Mucosa of gallbladder (tissue), 1 donor: Measurements from ENCODE around the gene C7orf33. TPM values are rescaled to one million over a fixed set of nuclear protein-coding genes. Genes with fewer than 3 reads are reported as not detected.
"Not testable (repeated sequence)": the region's sequence is repeated elsewhere in the genome, so short reads cannot be mapped to it uniquely, and the experiment has no call there.

Experiments used
- DNase-seq: peaks from one replicate; pipeline ENCODE4 v3.0.0-alpha.2; 2020; ENCODE audit warnings: low spot score
- total RNA-seq: library from RNA; stranded (reverse); gene quantifications from one replicate; pipeline ENCODE4 v1.2.1, GENCODE V29; 2021
- donor health status: DM: no; HTN: no; CAD: no.

The C7orf33 gene
- total RNA-seq, 1 donor from 2014 or later = not detected

DNA sequence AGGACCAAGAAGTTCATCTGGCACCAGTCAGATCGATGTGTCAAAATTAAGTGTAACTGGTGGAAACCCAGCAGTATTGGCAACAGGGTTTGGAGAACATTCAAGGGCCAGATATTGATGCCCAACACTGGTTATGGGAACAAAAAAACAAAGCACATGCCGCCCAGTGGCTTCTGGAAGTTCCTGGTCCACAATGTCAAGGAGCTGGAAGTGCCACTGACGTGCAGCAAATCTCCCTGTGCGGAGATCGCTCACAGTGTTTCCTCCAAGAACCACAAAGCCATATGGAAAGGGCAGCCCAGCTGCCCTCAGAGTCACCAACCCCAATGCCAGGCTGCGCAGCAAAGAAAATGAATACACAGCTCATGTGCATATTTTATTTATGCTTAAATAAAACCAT, 10.1 kb upstream of the C7orf33 start:
- DNase-seq = no peak

DNA sequence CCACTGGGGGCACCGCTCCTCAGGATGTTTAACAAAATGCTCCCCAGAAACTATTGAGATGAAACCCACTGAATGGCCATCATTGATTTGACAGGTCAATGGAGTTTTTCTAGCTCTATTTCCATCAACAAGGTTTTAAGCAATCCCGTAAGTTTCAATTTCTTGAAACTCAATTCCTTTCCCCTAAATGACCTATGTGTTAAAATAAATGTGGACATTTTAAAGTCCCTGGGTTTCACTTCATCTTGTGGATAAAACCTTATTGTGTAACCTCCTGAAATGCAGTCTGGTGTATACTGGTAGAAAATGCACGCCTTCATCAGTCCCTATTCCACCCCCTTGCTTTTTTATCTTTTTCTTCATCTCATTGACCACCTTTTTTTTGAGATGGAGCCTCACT, 8.9 kb upstream of the C7orf33 start:
- DNase-seq = no peak

DNA sequence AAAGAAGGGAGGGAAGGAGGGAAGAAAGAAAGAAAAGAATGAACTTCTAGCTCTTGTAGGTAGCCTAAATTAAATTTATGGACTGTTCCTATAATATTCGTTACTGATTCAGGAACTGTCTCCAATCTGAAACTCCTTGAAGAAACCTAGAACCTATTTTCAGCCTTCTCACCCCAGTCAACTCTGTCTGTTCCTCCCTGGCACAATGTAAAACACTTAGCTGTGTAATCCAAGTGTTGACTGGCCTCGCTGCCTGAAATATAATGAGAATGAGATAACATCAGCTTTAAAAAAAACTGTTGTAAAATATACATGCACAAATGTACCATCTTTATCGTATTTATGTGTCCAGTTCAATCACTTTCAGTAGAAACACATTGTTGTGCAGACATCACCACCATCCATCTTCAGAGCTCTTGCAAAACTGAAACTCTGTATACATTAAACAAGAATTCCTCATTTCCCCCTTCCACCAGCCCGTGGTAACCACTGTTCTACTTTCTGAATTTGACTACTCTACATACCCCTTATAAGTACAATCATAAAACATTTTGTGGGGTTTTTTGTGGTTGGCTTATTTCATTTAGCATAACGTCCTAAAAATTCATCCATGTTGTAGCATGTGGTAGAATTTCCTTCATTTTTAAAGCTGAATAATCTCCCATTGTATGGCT, 6.3 kb upstream of the C7orf33 start:
- DNase-seq = no peak

DNA sequence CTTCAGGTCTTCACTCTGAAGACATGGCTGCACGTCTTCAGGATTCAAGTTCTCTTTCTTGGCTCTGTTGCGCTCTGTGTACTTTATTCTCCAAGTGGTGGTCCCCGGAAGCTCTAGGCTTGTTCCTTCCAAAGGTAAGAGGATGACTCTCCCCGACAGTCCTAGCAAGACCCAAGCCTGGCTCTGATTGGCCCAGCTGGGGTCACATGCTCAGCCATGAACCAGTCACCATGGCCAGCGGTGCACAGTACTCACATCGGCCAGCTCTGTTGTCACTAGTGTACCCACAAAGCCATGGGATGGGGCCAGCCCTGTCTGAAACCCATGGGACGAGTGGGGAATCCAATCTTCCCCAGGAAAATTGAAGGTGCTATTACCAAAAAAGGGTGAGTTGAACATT, 5.2 kb upstream of the C7orf33 start:
- no peak for DNase-seq

DNA sequence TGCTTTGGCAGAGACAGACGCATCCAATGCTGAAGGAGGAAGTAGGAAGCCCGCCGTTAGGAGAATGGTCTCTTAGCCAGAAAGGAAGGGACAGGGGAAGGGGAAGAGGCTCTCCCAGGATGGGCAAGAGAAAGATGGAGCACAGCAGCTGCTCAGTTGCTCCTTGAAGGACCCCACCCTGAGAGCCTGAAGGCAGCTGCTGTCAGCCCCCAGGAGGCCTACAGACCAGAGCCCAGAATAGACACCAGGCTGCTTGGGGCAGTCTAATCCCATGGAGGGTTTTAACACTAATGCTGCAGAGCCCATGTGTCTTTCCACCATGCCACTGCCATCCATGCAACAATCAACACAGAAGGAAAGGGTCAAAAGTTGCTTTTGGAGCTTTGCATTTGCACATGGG, 3.5 kb upstream of the C7orf33 start:
- DNase-seq = no peak

DNA sequence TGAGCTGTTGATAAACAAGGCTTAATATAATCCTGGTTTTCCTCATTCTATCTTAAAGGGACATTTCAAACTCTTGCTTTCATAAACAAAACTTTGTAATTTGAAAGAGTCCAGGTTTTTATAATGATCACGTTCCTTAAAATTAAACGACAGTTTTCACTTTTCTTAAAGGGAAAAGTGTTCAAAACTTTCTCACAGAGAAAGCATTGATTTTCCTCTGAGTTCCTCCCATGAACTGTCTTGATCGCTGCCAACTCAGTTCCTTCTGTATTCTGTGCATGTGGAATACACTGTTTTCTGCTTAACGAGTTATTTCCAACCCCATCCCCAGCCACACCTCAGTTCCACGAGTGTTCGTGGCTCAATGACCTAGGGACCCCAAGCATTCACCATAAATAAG, 2.4 kb upstream of the C7orf33 start:
- no peak for DNase-seq

DNA sequence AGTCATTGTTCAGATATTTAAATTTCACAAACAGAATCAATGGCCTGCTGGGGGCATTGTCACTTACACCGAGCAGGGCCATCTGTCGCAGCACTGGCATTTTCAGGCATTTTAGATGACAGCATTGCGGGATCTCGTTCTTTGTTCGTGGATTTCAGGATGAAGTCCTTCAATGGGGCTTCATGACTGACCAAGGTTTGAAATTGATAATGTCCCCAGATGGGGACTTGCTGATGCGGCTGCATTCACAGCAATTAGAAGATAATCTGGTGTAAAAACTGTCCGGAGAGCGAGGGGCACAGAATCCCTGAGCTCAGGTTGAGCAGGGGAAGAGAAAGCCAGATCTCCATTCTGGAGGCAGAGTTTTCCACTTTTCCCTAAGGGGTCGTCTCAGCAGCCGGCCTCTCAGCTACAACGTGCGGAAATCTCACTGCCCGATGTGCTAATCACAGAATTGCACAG, 1.9 kb upstream of the C7orf33 start:
- DNase-seq = no peak

DNA sequence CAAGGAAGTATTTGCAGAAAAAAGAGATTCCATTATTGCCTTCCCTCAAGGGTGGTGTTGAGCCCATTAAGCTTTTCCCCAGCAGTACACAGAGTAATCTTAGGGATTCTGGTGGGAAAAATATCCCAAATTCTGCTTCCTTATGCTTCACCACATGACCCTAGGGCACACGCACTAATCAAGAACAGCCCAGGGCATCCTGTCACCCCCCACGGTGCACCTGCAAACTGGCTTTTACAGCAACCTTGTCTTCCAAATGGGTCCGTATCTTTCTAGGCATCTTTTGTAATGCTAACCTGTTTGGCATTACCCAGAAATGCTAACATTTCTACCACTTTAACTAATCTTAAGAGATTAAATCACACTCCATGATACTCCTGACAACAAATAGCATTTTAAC, 926 bp upstream of the C7orf33 start:
- DNase-seq = no peak

DNA sequence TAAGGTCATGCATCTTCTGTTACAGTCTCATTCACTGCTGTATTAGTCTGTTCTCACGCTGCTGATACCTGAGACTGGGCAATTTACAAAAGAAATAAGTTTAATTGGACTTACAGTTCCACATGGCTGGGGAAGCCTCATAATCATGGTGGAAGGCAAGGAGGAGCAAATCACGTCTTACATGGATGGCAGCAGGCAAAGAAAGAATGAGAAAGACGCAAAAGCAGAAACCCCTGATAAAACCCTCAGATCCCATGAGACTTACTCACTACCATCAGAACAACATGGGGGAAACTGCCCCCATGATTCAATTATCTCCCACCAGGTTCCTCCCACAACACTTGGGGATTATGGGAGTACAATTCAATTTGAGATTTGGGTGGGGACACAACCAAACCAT, 5.8 kb downstream of the C7orf33 start:
- DNase-seq = not testable (repeated sequence)

DNA sequence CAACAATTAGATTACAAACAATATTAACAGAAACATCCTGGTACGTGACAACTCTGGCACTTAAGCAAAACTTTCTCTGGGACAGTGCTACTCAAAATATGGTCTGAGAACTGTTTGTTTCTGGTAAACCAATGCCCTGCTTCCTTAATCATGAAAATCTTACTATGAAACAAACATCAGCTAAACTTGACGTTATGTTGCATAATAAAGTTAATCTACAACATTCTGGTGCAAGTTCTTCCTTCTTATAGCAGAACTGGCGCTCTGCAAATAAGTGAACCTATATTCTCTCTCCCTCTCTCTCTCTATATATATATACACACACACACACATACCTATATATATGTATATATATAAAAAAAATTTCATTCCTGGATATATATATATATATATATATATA, 7.8 kb downstream of the C7orf33 start:
- DNase-seq = no peak

DNA sequence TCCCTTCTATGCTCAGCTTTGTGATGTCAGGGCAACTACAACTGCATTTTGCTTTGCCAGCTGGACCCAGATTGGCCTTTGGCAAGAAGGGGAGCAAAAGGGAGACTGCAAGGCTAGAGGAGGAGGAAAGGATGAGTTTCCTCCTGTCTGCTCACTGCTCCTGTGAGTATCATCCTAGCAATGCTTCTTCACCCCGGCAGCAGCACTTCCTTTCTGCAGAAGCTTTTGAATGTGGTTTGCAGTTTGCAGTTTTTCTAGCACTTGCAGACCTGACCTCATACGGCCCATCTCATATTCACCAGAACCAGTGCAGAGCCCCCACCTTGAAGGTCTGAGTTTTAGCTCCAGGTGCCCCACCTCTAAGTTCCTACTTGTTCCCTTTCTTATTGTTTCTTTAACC, 14.8 kb downstream of the C7orf33 start:
- DNase-seq = no peak

DNA sequence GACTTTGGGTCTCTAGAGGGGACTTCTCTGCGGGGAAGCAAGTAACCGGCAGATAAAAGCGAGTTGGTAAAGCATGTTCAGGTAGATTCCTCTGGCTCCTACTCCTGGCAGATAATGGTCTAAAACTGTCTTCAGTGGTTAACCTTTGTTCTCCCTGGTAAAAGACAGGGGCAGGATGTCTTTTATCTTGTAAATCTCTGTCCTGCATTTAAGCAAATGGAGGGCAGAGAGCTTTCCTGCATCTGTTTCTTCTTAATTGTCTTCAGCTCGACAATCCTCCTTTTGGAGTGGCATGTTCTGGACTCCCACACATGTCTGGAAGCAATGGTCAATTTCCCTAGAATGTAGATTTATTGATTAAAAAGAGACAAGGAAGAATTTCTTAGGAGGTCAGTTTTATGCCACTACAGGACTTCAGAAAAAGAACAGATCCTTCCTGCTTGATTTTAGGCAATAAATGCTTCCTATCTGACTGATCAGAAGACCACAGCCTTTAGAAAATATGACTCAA, 16.6 kb downstream of the C7orf33 start:
- DNase-seq = no peak

DNA sequence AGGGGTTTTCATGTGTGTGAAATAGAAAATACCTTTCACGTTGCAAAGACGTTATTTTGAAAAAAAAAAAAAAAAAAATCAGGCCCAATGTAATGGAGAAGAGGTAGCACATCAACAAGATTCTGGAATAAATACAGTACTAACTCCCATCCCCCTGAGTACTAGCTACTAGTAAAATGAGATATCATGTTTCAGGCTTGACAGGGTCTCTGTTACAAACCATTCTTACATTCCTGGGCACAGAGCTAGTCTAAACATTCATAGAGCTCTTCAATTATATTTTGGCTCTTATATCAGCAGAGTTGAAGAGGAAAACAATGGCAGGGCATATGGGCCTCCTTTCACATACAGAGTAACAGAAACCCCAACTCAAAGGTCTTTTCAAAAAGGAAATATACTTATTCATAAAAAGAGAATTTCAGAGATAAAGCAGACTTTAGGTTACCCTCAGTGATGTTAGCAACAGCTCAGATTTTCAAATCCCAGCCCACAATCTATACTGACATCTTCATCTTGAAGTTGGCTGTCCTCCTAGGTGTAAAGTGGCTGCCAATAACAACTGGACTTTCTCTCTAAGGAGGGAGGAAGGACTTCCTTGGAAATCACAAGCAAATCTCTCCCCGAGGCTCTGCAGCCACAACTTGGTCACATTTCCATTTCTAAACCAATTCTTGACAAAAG, 18.6 kb downstream of the C7orf33 start:
- DNase-seq = no peak

DNA sequence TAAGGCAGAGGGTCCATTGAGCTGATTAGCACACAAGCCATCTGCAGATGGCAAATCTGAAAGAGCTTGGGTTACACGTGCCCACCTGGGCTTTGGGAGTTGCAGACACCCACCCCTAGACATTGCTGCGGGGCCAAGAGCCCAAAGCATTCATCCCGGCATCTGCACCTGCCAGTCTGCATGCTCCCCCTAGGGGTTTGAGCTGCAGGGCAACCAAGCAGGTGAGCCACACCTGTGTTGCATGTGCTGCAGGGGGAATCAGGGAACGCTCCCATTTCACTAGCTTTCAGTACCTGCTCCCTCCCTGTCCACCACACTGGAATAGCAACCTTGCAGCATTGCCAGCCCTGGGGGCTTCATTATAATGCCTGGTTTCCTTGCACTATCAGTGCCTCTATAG, 21.1 kb downstream of the C7orf33 start:
- DNase-seq = no peak

DNA sequence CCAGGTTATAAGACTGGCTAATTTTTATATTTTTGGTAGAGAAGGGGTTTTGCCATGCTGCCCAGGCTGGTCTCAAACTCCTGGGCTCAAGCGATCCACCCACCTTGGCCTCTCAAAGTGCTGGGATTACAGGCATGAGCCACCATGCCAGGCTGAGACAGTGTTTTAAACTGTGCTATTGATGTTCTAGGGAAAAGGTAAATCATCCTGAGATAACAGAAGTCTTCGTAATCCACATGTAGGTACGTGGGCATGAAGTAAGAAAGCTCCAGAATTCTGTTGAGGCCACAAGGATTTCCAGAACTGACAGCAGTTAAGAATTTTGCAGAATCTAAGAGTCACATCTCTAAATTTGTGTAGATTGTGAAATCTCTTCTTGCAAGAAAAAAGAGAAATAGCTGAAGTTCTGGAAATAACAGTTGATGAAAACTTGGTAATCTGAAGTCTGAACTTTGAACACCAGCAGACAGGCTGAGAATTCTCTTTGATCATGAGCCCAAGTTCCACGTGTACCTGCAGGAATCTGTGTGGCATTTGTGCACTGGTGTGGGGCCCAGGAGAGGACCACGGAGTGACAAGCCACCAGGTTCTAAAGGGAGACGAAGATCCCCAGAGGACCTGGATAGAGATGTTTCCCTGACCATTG, 24.6 kb downstream of the C7orf33 start:
- DNase-seq = no peak

DNA sequence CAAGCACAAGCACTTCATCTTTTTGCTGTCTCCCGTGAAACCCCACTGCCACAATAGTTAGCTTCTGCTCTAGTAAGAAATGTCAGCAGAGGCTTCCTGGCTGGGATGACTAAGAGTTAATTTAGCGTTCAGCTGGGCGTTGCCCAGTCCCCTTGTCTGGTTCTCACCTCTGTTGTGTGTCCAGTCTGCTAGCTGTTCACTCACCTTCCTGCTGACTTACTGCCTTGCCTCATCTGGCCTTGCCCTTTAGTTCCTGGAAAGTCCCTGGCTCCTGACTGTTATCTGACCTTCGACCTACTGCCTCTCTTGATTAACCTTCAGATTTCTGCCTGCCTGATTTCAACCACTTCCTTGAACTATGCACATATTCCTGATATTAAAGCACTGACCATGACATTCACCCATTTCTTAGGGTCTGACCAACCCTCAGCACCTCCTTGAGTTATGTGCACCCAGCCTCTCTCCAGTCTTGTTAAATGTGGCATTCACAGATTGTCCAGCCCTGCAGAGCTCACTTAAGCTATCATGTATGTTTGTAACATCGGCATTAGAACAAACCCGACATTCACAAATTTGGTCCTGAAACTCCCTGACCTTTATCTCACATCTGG, 30.3 kb downstream of the C7orf33 start:
- no peak for DNase-seq

DNA sequence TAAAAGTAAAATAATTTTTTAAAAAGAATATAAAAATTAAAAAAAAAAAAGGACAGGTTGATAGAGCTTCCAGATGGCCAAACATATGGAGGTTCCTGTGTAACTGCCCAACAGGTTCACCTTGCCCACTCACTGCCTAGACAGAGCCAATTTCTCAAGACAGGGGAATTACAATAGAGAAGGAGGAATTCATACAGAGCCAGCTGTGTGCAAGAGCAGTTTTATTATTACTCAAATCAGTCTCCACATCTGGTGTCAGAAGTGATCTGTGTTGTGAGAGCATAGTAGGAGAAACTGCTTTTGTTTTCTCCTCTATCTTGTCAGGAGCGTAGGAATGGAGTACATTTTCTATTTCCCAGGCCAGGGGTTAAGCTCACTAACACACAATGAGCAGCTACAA, 31.0 kb downstream of the C7orf33 start:
- no peak for DNase-seq

DNA sequence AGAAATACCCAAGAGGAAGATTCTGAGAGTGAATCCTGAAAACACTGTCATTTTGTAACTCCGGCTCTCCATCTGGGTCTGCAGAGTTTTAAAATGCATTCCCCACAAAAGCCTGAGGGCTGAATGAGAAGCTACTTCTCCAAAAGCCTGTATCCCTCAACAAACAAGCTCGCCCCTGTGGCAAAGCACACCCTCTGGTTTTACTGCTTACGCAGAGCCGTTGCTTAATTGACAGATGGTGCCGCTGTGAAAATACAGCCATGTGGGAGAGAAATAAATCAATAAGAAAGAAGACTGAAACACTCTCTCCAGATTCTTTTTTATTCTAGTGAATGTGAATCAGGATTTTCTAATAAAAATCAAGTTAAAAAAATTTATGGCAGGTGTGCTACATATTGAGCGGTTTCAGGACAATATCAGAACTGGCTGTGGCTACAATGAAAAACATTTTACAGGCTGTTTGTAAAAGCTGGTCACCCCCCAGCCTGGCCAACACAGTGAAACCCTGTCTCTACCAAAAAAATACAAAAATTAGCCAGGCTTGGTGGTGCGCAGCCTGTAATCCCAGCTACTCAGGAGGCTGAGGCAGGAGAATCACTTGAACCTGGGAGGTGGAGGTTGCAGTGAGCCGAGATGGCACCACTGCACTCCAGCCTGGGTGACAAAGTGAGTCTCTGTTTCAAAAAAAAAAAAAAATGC, 32.5 kb downstream of the C7orf33 start:
- DNase-seq = no peak

DNA sequence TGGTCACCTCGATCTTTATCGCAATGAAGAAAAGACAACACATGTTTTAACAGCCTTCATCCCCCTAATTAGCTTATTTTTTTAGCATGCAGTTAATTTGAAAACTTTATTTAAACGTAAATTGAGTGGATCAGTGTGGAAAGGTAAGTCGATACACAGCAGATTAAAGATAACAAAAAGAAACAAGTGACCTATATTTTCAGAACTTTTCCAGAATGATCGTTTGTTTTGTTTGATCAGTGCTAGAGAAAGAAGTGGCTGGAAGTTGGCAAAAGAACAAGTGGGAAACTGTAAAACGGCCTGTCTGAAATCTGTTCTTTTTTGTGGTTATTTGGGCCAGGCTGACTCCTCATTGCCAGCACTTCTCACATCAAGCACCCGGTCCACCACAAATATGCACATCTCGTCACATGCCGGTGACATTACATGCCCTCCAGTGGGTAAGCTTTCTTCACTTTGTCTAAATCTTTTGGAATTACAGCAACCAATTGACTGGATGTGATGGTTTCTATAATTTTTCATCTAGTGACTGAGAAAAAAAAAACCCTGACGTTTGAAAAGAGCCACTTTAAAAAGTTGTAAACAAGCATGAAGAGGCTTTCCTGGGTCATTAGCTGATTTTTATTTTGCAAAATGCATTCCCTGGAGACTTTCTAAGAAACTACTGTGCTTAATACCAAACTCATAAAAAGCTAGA, 33.2 kb downstream of the C7orf33 start:
- DNase-seq = no peak

DNA sequence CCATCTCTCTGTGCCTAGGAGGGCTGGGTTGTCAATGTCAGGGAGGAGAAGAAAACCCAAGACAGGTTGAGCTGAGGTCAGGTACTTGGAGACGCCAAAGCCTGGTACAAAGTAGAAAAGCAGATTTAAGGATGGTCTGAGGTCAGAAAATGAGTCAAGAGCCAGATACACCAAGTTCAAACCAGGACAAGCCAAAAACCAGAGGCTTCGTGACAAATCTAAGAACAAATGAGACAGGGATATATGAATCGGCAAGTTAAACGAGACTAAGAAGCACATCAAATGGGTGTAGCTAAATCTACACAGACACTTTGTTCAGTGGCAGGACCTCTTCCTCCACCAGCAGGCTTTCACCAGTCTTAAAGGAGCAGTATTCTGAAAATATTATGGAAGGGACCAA, 34.2 kb downstream of the C7orf33 start:
- DNase-seq = no peak

DNA sequence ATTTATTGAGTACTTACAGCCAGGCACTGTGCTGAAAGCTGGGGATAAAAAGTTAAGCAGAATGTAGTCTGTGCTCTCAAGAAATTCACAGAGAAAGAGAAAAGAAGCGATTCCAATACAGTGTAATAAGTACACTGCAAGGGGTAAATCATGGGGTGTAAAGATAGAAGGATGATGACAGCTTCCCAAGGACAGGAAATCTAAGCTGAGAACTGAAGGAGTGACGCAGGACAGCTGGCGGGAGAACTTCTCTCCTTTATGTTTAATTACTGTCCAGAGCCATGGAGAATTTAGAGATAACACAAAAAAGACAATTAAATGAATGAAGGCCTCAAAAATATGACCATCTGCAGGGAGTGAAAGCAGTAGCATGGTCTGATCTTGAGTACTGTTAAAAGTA, 34.8 kb downstream of the C7orf33 start:
- no peak for DNase-seq
